Epithelial cell of prostate (primary cell): ENCODE data around the gene WFIKKN1.
A peak's percentile ranks its signal among the peaks of the same experiment; 100 is the strongest.

Experiments
- DNase-seq: peaks from one replicate; pipeline ENCODE4 v3.0.0-alpha.2; 2011; ENCODE audit warnings: low read depth, low spot score
- H3K27ac ChIP-seq: fragments of 450-650 bp; 2 replicates; pipeline ENCODE4 v1.5.1; 2017; ENCODE audit warnings: mild to moderate bottlenecking

WFIKKN1 gene

GRCh38 chr16:621526-622105, 9.2 kb upstream of the WFIKKN1 start:
- DNase-seq: no peak
- H3K27ac ChIP-seq: no peak overlapping the region

GRCh38 chr16:622920-623280, 7.9 kb upstream of the WFIKKN1 start:
- DNase-seq: no peak
- H3K27ac ChIP-seq: no peak overlapping the region

GRCh38 chr16:624526-625070, 6.2 kb upstream of the WFIKKN1 start:
- H3K27ac ChIP-seq: no peak overlapping the region
- DNase-seq: no peak

- no peak for DNase-seq
These were observed 5.4 kb upstream of the WFIKKN1 start for GRCh38 chr16:625117-625976.

GRCh38 chr16:625977-626765, 4.6 kb upstream of the WFIKKN1 start:
- H3K27ac ChIP-seq: no peak overlapping the region

More at GRCh38 chr16:625117-625976, 5.4 kb upstream of the WFIKKN1 start:
- H3K27ac ChIP-seq: no peak overlapping the region

GRCh38 chr16:626787-627453, 3.9 kb upstream of the WFIKKN1 start:
- H3K27ac ChIP-seq: no peak overlapping the region
- peak; percentile 74 for DNase-seq

More at GRCh38 chr16:625977-626765, 4.6 kb upstream of the WFIKKN1 start:
- no peak for DNase-seq

- no peak for DNase-seq
- no peak overlapping the region for H3K27ac ChIP-seq
These were observed 3.1 kb upstream of the WFIKKN1 start for GRCh38 chr16:627454-628239.

- no peak for DNase-seq
- H3K27ac ChIP-seq: no peak overlapping the region
These were observed 2.3 kb upstream of the WFIKKN1 start for GRCh38 chr16:628321-629061.

GRCh38 chr16:629185-629832, 1.5 kb upstream of the WFIKKN1 start:
- DNase-seq: no peak
- H3K27ac ChIP-seq: no peak overlapping the region

- no peak overlapping the region for H3K27ac ChIP-seq
- no peak for DNase-seq
These were observed 944 bp upstream of the WFIKKN1 start for GRCh38 chr16:629833-630248.

- no peak overlapping the region for H3K27ac ChIP-seq
- no peak for DNase-seq
These were observed 453 bp upstream of the WFIKKN1 start for GRCh38 chr16:630249-630814.

- no peak overlapping the region for H3K27ac ChIP-seq
- DNase-seq: no peak
These were observed 1.1 kb downstream of the WFIKKN1 start for GRCh38 chr16:631808-632358.

- no peak for DNase-seq
- H3K27ac ChIP-seq: no peak overlapping the region
These were observed 1.9 kb downstream of the WFIKKN1 start for GRCh38 chr16:632486-633335.

GRCh38 chr16:633336-634050, 2.7 kb downstream of the WFIKKN1 start:
- DNase-seq: no peak
- H3K27ac ChIP-seq: no peak overlapping the region

- H3K27ac ChIP-seq: no peak overlapping the region
- no peak for DNase-seq
These were observed 3.4 kb downstream of the WFIKKN1 start for GRCh38 chr16:634051-634670.

GRCh38 chr16:634996-635395, 4.2 kb downstream of the WFIKKN1 start:
- no peak for DNase-seq
- no peak overlapping the region for H3K27ac ChIP-seq
